Testis (tissue), 2 donors: ENCODE measurements around the gene ANP32B.

Experiments used
- POLR2A ChIP-seq: fragments of 450-650 bp; IDR thresholded peaks from one replicate; pipeline ENCODE4 v1.6.1; 2017; ENCODE audit warnings: antibody characterized with exemption, mild to moderate bottlenecking, moderate library complexity
- TF ChIP-seq, protein P1 (sequence below), 3 experiments: fragments of 450-650 bp in 2 of 3; fragments of 200-600 bp in 1 of 3; sonication (generic) in 1 of 3; IDR thresholded peaks; one replicate each; pipeline ENCODE4 v1.5.1; 2016 to 2019; ENCODE audit warnings: antibody characterized with exemption in 3 of 3, mild to moderate bottlenecking in 2 of 3, moderate library complexity in 1 of 3

GRCh38 chr9:98006127-98006796, 23.1 kb downstream of the ANP32B start:
- TF ChIP-seq, protein P1, sequence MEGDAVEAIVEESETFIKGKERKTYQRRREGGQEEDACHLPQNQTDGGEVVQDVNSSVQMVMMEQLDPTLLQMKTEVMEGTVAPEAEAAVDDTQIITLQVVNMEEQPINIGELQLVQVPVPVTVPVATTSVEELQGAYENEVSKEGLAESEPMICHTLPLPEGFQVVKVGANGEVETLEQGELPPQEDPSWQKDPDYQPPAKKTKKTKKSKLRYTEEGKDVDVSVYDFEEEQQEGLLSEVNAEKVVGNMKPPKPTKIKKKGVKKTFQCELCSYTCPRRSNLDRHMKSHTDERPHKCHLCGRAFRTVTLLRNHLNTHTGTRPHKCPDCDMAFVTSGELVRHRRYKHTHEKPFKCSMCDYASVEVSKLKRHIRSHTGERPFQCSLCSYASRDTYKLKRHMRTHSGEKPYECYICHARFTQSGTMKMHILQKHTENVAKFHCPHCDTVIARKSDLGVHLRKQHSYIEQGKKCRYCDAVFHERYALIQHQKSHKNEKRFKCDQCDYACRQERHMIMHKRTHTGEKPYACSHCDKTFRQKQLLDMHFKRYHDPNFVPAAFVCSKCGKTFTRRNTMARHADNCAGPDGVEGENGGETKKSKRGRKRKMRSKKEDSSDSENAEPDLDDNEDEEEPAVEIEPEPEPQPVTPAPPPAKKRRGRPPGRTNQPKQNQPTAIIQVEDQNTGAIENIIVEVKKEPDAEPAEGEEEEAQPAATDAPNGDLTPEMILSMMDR (IDR thresholded peaks at IDR 0.05), result no peak
- TF ChIP-seq POLR2A, result no peak
